IMR-90 (cell line): ENCODE results near the gene SRP54. TPM values are rescaled to one million over a fixed set of nuclear protein-coding genes. Genes with fewer than 3 reads are reported as not detected.
A peak's percentile ranks its signal among the peaks of the same experiment; 100 is the strongest.

Source experiments
- ATAC-seq: fragments of 200-7000 bp; cut with Tn5 transposase; 2 replicates; pipeline ENCODE4 v1.9.1; 2020; ENCODE audit warnings: low read depth, mild to moderate bottlenecking, moderate library complexity
- BruUV-seq: library from RNA; stranded (reverse); fragments of 400-500 nt; replicated peaks from 2 replicates; lab custom pipeline; 2021; lab: Mats Ljungman, UMichigan
- CTCF ChIA-PET: fragments of 300-600 bp; formaldehyde crosslinking; extraction: SDS; loops from one replicate; lab custom pipeline; 2021; ENCODE audit warnings: antibody characterized with exemption; lab: Yijun Ruan, JAX
- POLR2A ChIA-PET: fragments of 300-600 bp; sonication (Branson Sonifier 250); formaldehyde crosslinking; loops from one replicate; lab custom pipeline; 2022; ENCODE audit warnings: antibody characterized with exemption; ENCODE audit not compliant: unreplicated experiment; lab: Charles Lee
- DNase-seq: peaks from one replicate; pipeline ENCODE4 v3.0.0; 2013
- H2AFZ ChIP-seq: replicated peaks from 2 replicates; pipeline ENCODE3; 2013; ENCODE audit warnings: low read length, mild to moderate bottlenecking; ENCODE audit not compliant: poor library complexity
- H2AK5ac ChIP-seq: 2 replicates; pipeline ENCODE4 v1.6.1; 2013; ENCODE audit warnings: low read depth, low read length, inconsistent platforms
- H2AK9ac ChIP-seq: replicated peaks from 2 replicates; pipeline ENCODE3; 2013; ENCODE audit warnings: mild to moderate bottlenecking, low read depth, low read length, moderate library complexity; ENCODE audit not compliant: poor library complexity
- H2BK120ac ChIP-seq: 2 replicates; pipeline ENCODE4 v1.6.1; 2013; ENCODE audit warnings: low read depth, low read length, inconsistent platforms
- H2BK15ac ChIP-seq: 3 replicates; pipeline ENCODE4 v1.6.1; 2013; ENCODE audit warnings: low read depth, low read length, inconsistent platforms
- H2BK20ac ChIP-seq: 2 replicates; pipeline ENCODE4 v1.6.1; 2013; ENCODE audit warnings: low read depth, mild to moderate bottlenecking, inconsistent platforms, low read length, moderate library complexity
- H2BK5ac ChIP-seq: 2 replicates; pipeline ENCODE4 v1.6.1; 2013; ENCODE audit warnings: mild to moderate bottlenecking, low read depth, low read length, inconsistent platforms; ENCODE audit not compliant: poor library complexity, severe bottlenecking
- H3K14ac ChIP-seq: replicated peaks from 2 replicates; pipeline ENCODE4 v1.6.1; 2013; ENCODE audit warnings: low read depth, low read length, inconsistent platforms
- H3K18ac ChIP-seq: 2 replicates; pipeline ENCODE4 v1.6.1; 2013; ENCODE audit warnings: low read depth, low read length, control low read depth
- H3K23ac ChIP-seq: 2 replicates; pipeline ENCODE4 v1.6.1; 2013; ENCODE audit warnings: low read depth, low read length, inconsistent platforms
- H3K27ac ChIP-seq: 2 replicates; pipeline ENCODE4 v1.5.1; 2013; ENCODE audit warnings: mild to moderate bottlenecking, control low read depth, low read length; ENCODE audit not compliant: insufficient read depth
- H3K27me3 ChIP-seq: 2 replicates; pipeline ENCODE4 v1.6.1; 2013; ENCODE audit warnings: low read length; ENCODE audit not compliant: control insufficient read depth, insufficient read depth
- H3K36me3 ChIP-seq: 2 replicates; pipeline ENCODE4 v1.6.1; 2013; ENCODE audit warnings: low read length, mixed read lengths; ENCODE audit not compliant: control insufficient read depth, insufficient read depth
- H3K4ac ChIP-seq: 2 replicates; pipeline ENCODE4 v1.6.1; 2013; ENCODE audit warnings: low read depth, low read length, inconsistent platforms
- H3K4me1 ChIP-seq: 2 replicates; pipeline ENCODE4 v1.6.1; 2013; ENCODE audit warnings: low read length, mixed read lengths; ENCODE audit not compliant: control insufficient read depth, insufficient read depth
- H3K4me2 ChIP-seq: 2 replicates; pipeline ENCODE4 v1.6.1; 2013; ENCODE audit warnings: low read depth, mild to moderate bottlenecking, control low read depth, low read length, moderate library complexity
- H3K4me3 ChIP-seq: 2 replicates; pipeline ENCODE4 v1.5.1; 2013; ENCODE audit warnings: low read depth, mild to moderate bottlenecking, control low read depth, low read length, moderate library complexity; ENCODE audit not compliant: insufficient read depth
- H3K56ac ChIP-seq: 2 replicates; pipeline ENCODE4 v1.6.1; 2013; ENCODE audit warnings: low read length, inconsistent platforms; ENCODE audit not compliant: insufficient read depth; ENCODE audit errors: extremely low read depth
- H3K79me1 ChIP-seq, 2 experiments: 2 replicates each; pipeline ENCODE4 v1.6.1; 2013; ENCODE audit warnings: low read length in 2 of 2, inconsistent platforms in 1 of 2, low read depth in 1 of 2
- H3K9ac ChIP-seq: 2 replicates; pipeline ENCODE4 v1.6.1; 2013; ENCODE audit warnings: low read depth, low read length, control low read depth
- H3K9me1 ChIP-seq: 2 replicates; pipeline ENCODE4 v1.6.1; 2013; ENCODE audit warnings: low read length, inconsistent platforms; ENCODE audit not compliant: insufficient read depth
- H3K9me3 ChIP-seq: 2 replicates; pipeline ENCODE4 v1.6.1; 2013; ENCODE audit warnings: low read length; ENCODE audit not compliant: control insufficient read depth, insufficient read depth
- H4K20me1 ChIP-seq: 2 replicates; pipeline ENCODE4 v1.6.1; 2013; ENCODE audit warnings: low read length, inconsistent platforms; ENCODE audit not compliant: insufficient read depth
- H4K5ac ChIP-seq: 2 replicates; pipeline ENCODE4 v1.6.1; 2013; ENCODE audit warnings: mild to moderate bottlenecking, low read depth, low read length, control low read depth
- H4K8ac ChIP-seq, 2 experiments: 2 replicates each; pipeline ENCODE4 v1.6.1; 2013; ENCODE audit warnings: low read depth in 2 of 2, low read length in 2 of 2, control low read depth in 1 of 2, inconsistent platforms in 1 of 2
- H4K91ac ChIP-seq: 2 replicates; pipeline ENCODE4 v1.6.1; 2013; ENCODE audit warnings: low read depth, low read length, inconsistent platforms; ENCODE audit not compliant: insufficient read depth
- BHLHE40 ChIP-seq: fragments of 150-350 bp; IDR thresholded peaks from 2 replicates; pipeline ENCODE4 v1.6.1; 2016; ENCODE audit warnings: mild to moderate bottlenecking, low read depth, low read length
- CEBPB ChIP-seq: IDR thresholded peaks from 2 replicates; pipeline ENCODE4 v1.6.1; 2012; ENCODE audit warnings: low read depth, low read length, improper control_type of control experiment
- CHD1 ChIP-seq: IDR thresholded peaks from 2 replicates; pipeline ENCODE4 v1.6.1; 2012; ENCODE audit warnings: low read depth, low read length, improper control_type of control experiment
- CTCF ChIP-seq: conservative IDR thresholded peaks from 2 replicates; pipeline ENCODE4 v1.5.1; 2012; ENCODE audit warnings: mild to moderate bottlenecking, low read depth, low read length, improper control_type of control experiment
- ELK1 ChIP-seq: fragments of 150-350 bp; IDR thresholded peaks from 2 replicates; pipeline ENCODE4 v1.6.1; 2016; ENCODE audit warnings: low read depth, mild to moderate bottlenecking, low read length, moderate library complexity, borderline replicate concordance
- FOS ChIP-seq: fragments of 150-350 bp; IDR thresholded peaks from 2 replicates; pipeline ENCODE4 v1.6.1; 2016; ENCODE audit warnings: low read depth, low read length
- MAFK ChIP-seq: IDR thresholded peaks from 2 replicates; pipeline ENCODE4 v1.6.1; 2012; ENCODE audit warnings: low read depth, low read length, improper control_type of control experiment
- MAZ ChIP-seq: IDR thresholded peaks from 2 replicates; pipeline ENCODE4 v1.6.1; 2012; ENCODE audit warnings: low read depth, mild to moderate bottlenecking, low read length, improper control_type of control experiment, moderate library complexity, borderline replicate concordance
- MXI1 ChIP-seq: IDR thresholded peaks from 2 replicates; pipeline ENCODE4 v1.6.1; 2012; ENCODE audit warnings: low read depth, mild to moderate bottlenecking, low read length, moderate library complexity, borderline replicate concordance
- NFE2L2 ChIP-seq: fragments of 150-350 bp; IDR thresholded peaks from 2 replicates; pipeline ENCODE4 v1.6.1; 2016; ENCODE audit warnings: low read depth, mild to moderate bottlenecking, low read length
- POLR2A ChIP-seq: IDR thresholded peaks from 2 replicates; pipeline ENCODE4 v1.6.1; 2012; ENCODE audit warnings: mild to moderate bottlenecking, low read depth, low read length
- RAD21 ChIP-seq: IDR thresholded peaks from 2 replicates; pipeline ENCODE4 v1.6.1; 2012; ENCODE audit warnings: low read length, improper control_type of control experiment
- RCOR1 ChIP-seq: IDR thresholded peaks from 2 replicates; pipeline ENCODE4 v1.6.1; 2012; ENCODE audit warnings: mild to moderate bottlenecking, low read length, improper control_type of control experiment; ENCODE audit not compliant: insufficient replicate concordance
- RFX5 ChIP-seq: IDR thresholded peaks from 2 replicates; pipeline ENCODE4 v1.8.0; 2012; ENCODE audit warnings: low read depth, mild to moderate bottlenecking, low read length, moderate library complexity
- SMC3 ChIP-seq: fragments of 150-350 bp; IDR thresholded peaks from 2 replicates; pipeline ENCODE4 v1.6.1; 2016; ENCODE audit warnings: low read depth, mild to moderate bottlenecking, antibody characterized with exemption, low read length, moderate library complexity
- USF2 ChIP-seq: fragments of 150-350 bp; IDR thresholded peaks from 2 replicates; pipeline ENCODE4 v1.6.1; 2017; ENCODE audit warnings: mild to moderate bottlenecking, antibody characterized with exemption, low read length, low read depth
- WGBS, 2 experiments: methylation state at CpG; one replicate each; pipeline versions ENCODE4 v1.1.5 to v1.1.7; 2013; ENCODE audit warnings: missing lambda C conversion rate in 2 of 2; ENCODE audit not compliant: insufficient read length in 1 of 2; ENCODE audit errors: extremely low coverage in 2 of 2; 5-methylcytosine and 5-hydroxymethylcytosine counted together
- dilution Hi-C: fragments of 300-500 bp; cut with HindIII; formaldehyde crosslinking; loops from one replicate; pipeline ENCODE4 v1.14.3; 2018; ENCODE audit warnings: low sequenced_read_pairs; ENCODE audit not compliant: unreplicated experiment
- in situ Hi-C: fragments of 300-500 bp; cut with MboI; formaldehyde crosslinking; loops from 3 replicates; pipeline ENCODE4 v1.14.3; 2019; ENCODE audit warnings: low sequenced_read_pairs, inconsistent platforms, mixed read lengths
- intact Hi-C: fragments of 100-400 bp; cut with micrococcal nuclease; formaldehyde crosslinking; loops from 2 replicates; pipeline ENCODE4 v1.10.0; 2022
- polyA plus RNA-seq, 3 experiments: library from polyadenylated mRNA; depleted of rRNA; stranded (reverse); fragments of >200 nt; gene quantifications; 2 replicates each; pipeline ENCODE4 v1.2.3, GENCODE V29; 2012; ENCODE audit warnings: low replicate concordance in 1 of 3
- total RNA-seq: library from RNA; depleted of rRNA; stranded (reverse); fragments of >200 nt; gene quantifications from 2 replicates; pipeline ENCODE4 v1.2.3, GENCODE V29; 2012

The SRP54 gene
- total and polyA plus RNA-seq, 2 of the 4 experiments (the other 2 are of a cell fraction), result 56.2 to 63.3 TPM

- Histone ChIP-seq H3K36me3 (peaks cover 9% of the 10 kb centered on the region), H3K4ac (no peak overlapping the region), H3K18ac (no peak overlapping the region), H3K4me1 (0 out of 2 replicates have a peak, but pooled peaks cover 2% of the 10 kb centered on the region), H2BK15ac (no peak overlapping the region), H4K91ac (no peak overlapping the region), H3K9me3 (no peaks in the 10 kb centered on the region), H3K56ac (no peak overlapping the region), H3K27me3 (no peaks in the 10 kb centered on the region), H4K20me1 (peaks cover 15% of the 10 kb centered on the region), H3K4me2 (no peak overlapping the region), H3K14ac (no peak overlapping the region), H4K5ac (no peak overlapping the region), H3K23ac (no peak overlapping the region), H3K4me3 (no peak overlapping the region), H2BK5ac (no peak overlapping the region), H2AFZ (no peak overlapping the region), H2BK20ac (no peak overlapping the region), H2AK5ac (no peak overlapping the region), H2AK9ac (no peak overlapping the region), H3K79me1 (peaks cover 8 to 39% of the 10 kb centered on the region in 2 experiments), H3K9me1 (no peaks in the 10 kb centered on the region), H3K9ac (no peak overlapping the region), H4K8ac (no peak overlapping the region), H2BK120ac (no peak overlapping the region), H3K27ac (no peak overlapping the region; the same call in 1 of the 2 replicates)
- no peak for DNase-seq
- dilution Hi-C loops, result no loop called here
- intact Hi-C loops, result no loop called here
- ChIA-PET CTCF (interaction anchor here (0.6 kb wide), 1 partner anchor 8 kb away, joined by 3 read pairs; no protein-coding TSS in a partner anchor), POLR2A (no interaction called here)
- ATAC-seq, result peak; percentile 57; the same call in 1 of the 2 replicates
- 20% methylated on average over 1 of the region's 3 CpGs; no CpG with 5 or more reads in 1 of the 2 experiments for WGBS, 2 experiments
- TF ChIP-seq SMC3, result no peak
- no peak for TF ChIP-seq RFX5
- TF ChIP-seq POLR2A, result no peak
- no peak for TF ChIP-seq RAD21
- no peak for TF ChIP-seq CHD1
- TF ChIP-seq USF2, result no peak
- no peak for TF ChIP-seq CTCF
- TF ChIP-seq MAFK, result no peak
- no peak for TF ChIP-seq NFE2L2
- no peak for TF ChIP-seq MAZ
- no peak for TF ChIP-seq RCOR1
- TF ChIP-seq ELK1, result no peak
- no peak for TF ChIP-seq CEBPB
- no peak for TF ChIP-seq FOS
- no peak for TF ChIP-seq MXI1
- no peak for TF ChIP-seq BHLHE40
- no TSS peak for BruUV-seq
- in situ Hi-C loops, result no loop called here
Measured at GRCh38 chr14:34997762-34998161, 15.0 kb downstream of the SRP54 start.
